DOHH2 (cell line): ENCODE data around the gene AQP9.

Experiments used
- EZH2phosphoT487 ChIP-seq: fragments of 200-600 bp; sonication (generic); IDR thresholded peaks from 2 replicates; pipeline ENCODE4 v1.6.1; 2017; ENCODE audit warnings: borderline replicate concordance, mild to moderate bottlenecking, antibody characterized with exemption, low read length, moderate library complexity, mixed read lengths
- TF ChIP-seq, protein P1 (sequence below): fragments of 200-600 bp; sonication (generic); IDR thresholded peaks from one replicate; pipeline ENCODE4 v1.5.1; 2014; ENCODE audit warnings: antibody characterized with exemption, mild to moderate bottlenecking, low read depth, low read length; ENCODE audit not compliant: poor library complexity, severe bottlenecking

- TF ChIP-seq, protein P1, sequence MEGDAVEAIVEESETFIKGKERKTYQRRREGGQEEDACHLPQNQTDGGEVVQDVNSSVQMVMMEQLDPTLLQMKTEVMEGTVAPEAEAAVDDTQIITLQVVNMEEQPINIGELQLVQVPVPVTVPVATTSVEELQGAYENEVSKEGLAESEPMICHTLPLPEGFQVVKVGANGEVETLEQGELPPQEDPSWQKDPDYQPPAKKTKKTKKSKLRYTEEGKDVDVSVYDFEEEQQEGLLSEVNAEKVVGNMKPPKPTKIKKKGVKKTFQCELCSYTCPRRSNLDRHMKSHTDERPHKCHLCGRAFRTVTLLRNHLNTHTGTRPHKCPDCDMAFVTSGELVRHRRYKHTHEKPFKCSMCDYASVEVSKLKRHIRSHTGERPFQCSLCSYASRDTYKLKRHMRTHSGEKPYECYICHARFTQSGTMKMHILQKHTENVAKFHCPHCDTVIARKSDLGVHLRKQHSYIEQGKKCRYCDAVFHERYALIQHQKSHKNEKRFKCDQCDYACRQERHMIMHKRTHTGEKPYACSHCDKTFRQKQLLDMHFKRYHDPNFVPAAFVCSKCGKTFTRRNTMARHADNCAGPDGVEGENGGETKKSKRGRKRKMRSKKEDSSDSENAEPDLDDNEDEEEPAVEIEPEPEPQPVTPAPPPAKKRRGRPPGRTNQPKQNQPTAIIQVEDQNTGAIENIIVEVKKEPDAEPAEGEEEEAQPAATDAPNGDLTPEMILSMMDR, result no peak
- no peak for TF ChIP-seq EZH2phosphoT487
Observed at GRCh38 chr15:58224068-58224467, 85.9 kb downstream of the AQP9 start.
